ENCODE data around the gene LGI4.

Gene LGI4

DNA sequence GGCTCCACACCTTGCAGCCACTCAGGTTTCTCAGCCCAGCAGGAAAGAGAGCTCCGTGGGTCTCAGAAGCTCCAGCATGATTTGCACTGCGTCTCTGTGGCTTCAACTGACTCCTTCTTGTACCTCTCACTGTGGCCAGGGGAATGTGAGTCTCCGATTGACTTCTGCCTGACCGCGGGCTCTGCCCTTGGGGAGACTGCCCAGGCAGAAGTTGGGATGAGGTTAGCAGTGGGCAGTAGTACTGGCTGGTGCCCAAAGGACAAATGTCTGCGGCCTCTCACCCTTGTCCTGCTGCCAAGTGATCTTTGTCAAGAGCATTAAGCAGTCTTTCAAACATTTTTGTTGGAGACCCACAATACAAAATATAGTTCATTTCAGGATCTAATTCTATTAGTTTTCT, 53.7 kb downstream of the LGI4 start:
- no peak for DNase-seq

DNA sequence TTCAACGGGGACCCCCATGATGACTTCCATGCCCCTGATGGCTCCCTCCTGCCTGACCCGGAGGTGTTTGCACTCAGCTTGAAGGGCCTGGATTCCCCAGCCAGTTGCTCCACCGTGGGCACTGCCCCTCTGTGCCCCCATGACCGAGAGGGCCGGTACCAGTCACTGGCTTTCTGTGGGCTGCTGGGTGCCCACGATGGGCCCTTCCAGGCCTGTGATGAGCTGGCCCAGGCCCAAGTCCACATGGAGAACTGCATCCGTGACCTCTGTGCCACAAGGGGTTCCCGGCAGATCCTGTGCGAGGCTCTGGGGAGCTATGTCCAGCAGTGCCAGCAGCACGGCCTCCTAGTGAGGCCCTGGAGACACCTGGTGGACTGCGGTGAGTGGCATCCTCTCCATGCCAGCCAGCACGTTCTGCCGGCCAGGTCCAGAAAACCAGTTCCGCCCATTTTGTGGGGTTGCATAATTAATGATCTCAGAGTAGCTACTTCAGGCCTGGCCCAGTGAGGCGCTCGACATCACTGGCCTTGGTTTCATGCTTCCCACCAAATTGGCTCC, 54.2 kb downstream of the LGI4 start:
- no peak for DNase-seq

DNA sequence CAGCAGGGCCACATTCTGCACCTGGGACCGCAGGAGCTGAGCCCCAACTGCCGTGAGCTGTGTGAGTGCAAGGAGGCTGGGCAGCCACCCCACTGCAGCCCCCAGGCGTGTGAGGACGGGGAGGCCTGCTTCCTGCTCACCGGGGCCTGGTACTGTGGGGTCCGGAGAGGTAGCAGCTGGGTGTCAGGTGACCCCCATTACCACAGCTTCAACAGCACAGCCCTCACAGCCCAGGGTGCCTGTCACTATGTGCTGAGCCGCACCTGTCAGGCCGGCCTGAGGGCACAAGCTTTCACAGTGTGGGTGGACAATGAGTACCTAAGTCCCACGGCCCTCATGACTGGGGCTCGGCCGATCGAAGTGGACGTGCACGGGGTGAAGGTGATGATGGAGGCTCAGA, 55.0 kb downstream of the LGI4 start:
- no peak for DNase-seq

DNA sequence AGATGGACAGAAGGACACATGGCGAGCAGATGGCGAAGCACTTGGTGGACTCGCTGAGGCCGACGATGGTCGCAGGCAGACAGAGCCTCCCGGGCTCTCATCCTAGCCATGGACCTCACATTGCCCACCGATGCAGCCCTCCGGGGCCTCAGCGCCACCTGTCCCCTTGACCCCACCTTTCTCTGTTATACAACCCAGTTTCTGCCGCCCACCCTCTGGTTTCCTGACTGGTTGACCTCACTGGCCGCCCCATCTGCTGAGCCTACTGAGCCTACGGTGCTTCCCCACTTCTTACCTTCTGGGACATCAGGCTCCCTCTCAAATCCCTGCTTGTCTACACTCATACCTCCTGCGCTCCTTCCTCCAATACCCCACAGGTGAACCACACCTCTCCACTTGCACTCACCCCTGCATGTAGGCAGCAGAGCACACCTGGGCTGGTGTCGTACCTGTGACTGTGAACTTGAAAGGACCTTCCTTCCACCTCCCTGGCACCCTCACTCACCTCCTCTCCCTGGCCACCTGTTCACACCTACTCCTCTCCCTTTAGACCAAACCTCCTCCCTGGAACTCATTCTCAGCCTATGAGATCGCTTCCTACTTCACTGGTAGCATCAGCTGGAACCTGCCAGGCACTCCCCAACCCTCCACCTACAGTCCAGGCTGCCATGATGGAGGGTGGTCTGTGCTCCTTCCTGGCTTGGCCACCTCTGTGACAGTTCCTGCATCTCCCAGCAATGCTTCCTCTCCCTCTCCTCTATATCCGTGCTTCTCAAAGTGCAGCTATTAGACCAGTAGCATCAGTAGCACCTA, 57.2 kb downstream of the LGI4 start:
- DNase-seq, result no peak

DNA sequence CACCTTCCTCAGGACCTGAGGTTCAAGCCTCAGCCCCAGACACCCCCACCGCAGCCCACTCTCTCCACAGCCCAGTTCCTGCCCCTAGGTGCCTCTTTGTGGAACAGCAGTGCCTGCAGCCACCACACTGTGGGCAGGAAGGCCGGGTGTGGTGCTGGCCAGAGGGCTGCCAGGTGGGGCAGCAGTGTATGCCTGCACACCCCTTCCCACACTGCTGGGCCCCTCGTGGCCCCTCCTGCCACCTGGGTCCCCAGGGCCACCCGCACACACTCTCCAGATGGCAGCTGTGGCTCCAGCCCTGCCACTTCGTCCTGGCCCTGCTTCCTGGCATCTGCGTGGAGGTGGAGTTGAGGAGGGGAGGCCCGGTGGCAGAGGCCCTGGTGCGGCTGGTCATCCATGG, 58.2 kb downstream of the LGI4 start:
- DNase-seq, result no peak

DNA sequence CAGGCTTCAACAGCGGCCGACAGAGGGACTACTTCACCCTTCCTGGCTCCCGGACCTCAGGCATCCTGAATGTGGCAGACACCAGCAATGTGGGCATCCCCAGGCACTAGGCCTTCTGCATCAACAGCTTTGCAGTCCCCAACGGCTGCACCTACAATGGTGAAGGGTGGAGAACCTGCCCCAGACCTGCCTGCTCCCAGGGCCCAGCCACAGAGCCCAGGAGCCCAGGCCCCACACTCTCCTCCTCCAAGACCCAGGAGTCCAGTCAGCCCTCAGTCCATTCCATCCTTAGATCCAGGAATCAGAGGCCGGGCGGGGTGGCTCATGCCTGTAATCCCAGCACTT, 58.9 kb downstream of the LGI4 start:
- no peak for DNase-seq

DNA sequence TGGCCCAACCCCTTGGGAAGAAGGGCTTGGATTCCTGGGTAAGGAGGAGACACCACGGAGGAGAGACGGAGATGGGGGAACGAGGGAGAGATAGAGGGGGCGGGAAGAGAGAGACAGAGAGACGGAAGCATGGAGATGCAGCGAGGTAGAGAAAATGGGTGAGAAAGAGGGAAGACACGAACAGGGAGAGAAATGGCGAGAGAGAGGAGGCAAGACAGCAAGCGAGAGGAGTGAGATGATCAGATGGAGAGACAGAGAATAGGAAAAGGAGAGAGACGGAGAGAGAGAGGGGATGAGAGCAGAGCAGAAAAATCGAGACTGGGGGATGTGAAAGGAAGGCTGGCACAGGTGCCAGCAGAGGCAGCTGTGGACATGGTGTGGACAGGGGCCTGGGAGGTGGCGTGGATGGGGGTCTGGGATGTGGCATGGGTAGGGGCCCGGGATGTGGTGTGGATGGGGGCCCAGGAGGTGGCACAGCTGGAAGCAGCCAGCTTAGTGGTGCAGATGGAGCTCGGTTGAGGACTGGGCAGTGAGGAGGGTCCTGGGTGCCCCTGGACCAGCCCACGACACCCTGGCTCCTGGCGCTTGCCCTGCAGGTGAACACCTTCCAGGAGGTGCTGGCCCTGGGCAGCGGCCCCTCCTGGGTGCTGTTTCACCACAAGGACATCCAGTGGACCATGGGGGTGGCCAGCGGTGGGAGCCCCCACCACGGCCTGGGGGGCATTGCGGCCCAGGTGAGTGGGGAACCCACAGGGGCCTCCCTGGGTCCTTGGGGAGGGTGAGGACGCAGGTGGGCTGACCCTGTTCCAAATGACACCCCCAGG, 59.4 kb downstream of the LGI4 start:
- no peak for DNase-seq

All from activated T-cell treated with anti-CD3 and anti-CD28 coated beads, Interleukin-2, amount 50 U/mL, for 48 hours (primary cell).